ENCODE measurements around the gene RNF157.

DNA sequence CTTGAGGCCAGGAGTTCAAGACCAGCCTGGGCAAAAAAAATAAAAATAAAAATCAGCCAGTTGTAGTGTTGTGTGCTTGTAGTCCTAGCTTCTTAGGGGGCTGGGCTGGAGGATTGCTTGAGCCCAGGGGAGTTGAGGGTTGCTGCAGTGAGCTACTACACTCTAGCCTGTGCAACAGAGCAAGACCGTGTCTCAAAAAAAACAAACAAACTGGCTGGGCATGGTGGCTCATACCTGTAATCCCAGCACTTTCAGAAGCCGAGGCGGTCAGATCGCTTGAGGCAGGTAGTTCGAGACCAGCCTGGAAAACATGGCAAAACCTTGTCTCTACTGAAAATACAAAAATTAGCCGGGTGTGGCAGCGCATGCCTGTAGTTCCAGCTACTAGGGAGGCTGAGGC is 19.9 kb upstream of the RNF157 start:
- TF ChIP-seq, protein P1, sequence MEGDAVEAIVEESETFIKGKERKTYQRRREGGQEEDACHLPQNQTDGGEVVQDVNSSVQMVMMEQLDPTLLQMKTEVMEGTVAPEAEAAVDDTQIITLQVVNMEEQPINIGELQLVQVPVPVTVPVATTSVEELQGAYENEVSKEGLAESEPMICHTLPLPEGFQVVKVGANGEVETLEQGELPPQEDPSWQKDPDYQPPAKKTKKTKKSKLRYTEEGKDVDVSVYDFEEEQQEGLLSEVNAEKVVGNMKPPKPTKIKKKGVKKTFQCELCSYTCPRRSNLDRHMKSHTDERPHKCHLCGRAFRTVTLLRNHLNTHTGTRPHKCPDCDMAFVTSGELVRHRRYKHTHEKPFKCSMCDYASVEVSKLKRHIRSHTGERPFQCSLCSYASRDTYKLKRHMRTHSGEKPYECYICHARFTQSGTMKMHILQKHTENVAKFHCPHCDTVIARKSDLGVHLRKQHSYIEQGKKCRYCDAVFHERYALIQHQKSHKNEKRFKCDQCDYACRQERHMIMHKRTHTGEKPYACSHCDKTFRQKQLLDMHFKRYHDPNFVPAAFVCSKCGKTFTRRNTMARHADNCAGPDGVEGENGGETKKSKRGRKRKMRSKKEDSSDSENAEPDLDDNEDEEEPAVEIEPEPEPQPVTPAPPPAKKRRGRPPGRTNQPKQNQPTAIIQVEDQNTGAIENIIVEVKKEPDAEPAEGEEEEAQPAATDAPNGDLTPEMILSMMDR (IDR thresholded peaks at IDR 0.05) = no peak
- TF ChIP-seq POLR2A (IDR thresholded peaks at IDR 0.05) (no peak), EP300 (IDR thresholded peaks at IDR 0.05) (no peak), POLR2AphosphoS5 (IDR thresholded peaks at IDR 0.05) (no peak)
